Measurements from ENCODE around the gene SEMA3G. TPM values are rescaled to one million over a fixed set of nuclear protein-coding genes. Genes with fewer than 3 reads are reported as not detected.

The SEMA3G gene
- total RNA-seq, 1 donor from 2014 or later, result 9.2 TPM

- no peak overlapping the region for H3K27ac ChIP-seq (replicated peaks)
- peaks cover 29% of the 10 kb centered on the region for H3K4me1 ChIP-seq
- peaks cover 78% of the 10 kb centered on the region for H3K36me3 ChIP-seq
- H3K27me3 ChIP-seq (ENCODE audit: low read depth), result no peaks in the 10 kb centered on the region
- no peaks in the 10 kb centered on the region for H3K9me3 ChIP-seq (replicated peaks)
- DNase-seq, result no peak
- no peak for TF ChIP-seq CTCF (IDR thresholded peaks at IDR 0.05; ENCODE audit: borderline replicate concordance)
- H3K4me3 ChIP-seq, result no peak overlapping the region
- intact Hi-C loops (cut with micrococcal nuclease), result no loop called here
These were observed 41.5 kb downstream of the SEMA3G start for GRCh38 chr3:52403271-52403841.

- H3K9me3 ChIP-seq (replicated peaks), result no peaks in the 10 kb centered on the region
- intact Hi-C loops (cut with micrococcal nuclease), result no loop called here
- H3K27me3 ChIP-seq (ENCODE audit: low read depth), result no peaks in the 10 kb centered on the region
- peaks cover 24% of the 10 kb centered on the region for H3K4me1 ChIP-seq
- no peak overlapping the region for H3K4me3 ChIP-seq
- no peak for TF ChIP-seq CTCF (IDR thresholded peaks at IDR 0.05; ENCODE audit: borderline replicate concordance)
- no peak overlapping the region for H3K27ac ChIP-seq (replicated peaks)
- peaks cover 72% of the 10 kb centered on the region for H3K36me3 ChIP-seq
- DNase-seq, result peak; percentile 7
These were observed 42.1 kb downstream of the SEMA3G start for GRCh38 chr3:52402706-52403270.

GRCh38 chr3:52402101-52402521 lies 42.8 kb downstream of the SEMA3G start:
- Histone ChIP-seq H3K4me1 (peaks cover 21% of the 10 kb centered on the region), H3K27ac (replicated peaks) (no peak overlapping the region), H3K27me3 (ENCODE audit: low read depth) (no peaks in the 10 kb centered on the region), H3K36me3 (peaks cover 65% of the 10 kb centered on the region), H3K9me3 (replicated peaks) (no peaks in the 10 kb centered on the region), H3K4me3 (no peak overlapping the region)
- TF ChIP-seq CTCF (IDR thresholded peaks at IDR 0.05; ENCODE audit: borderline replicate concordance), result no peak
- intact Hi-C loops (cut with micrococcal nuclease), result no loop called here
- peak; percentile 9 for DNase-seq

- no peaks in the 10 kb centered on the region for H3K9me3 ChIP-seq (replicated peaks)
- intact Hi-C loops (cut with micrococcal nuclease), result no loop called here
- H3K4me3 ChIP-seq, result no peak overlapping the region
- H3K27me3 ChIP-seq (ENCODE audit: low read depth), result no peaks in the 10 kb centered on the region
- no peak for TF ChIP-seq CTCF (IDR thresholded peaks at IDR 0.05; ENCODE audit: borderline replicate concordance)
- H3K27ac ChIP-seq (replicated peaks), result no peak overlapping the region
- H3K4me1 ChIP-seq, result peaks cover 21% of the 10 kb centered on the region
- H3K36me3 ChIP-seq, result peaks cover 60% of the 10 kb centered on the region
- peak; percentile 8 for DNase-seq
These were observed 43.4 kb downstream of the SEMA3G start for GRCh38 chr3:52401551-52401950.

- peak; percentile 7 for DNase-seq
- no peaks in the 10 kb centered on the region for H3K9me3 ChIP-seq (replicated peaks)
- intact Hi-C loops (cut with micrococcal nuclease), result no loop called here
These were observed 43.9 kb downstream of the SEMA3G start for GRCh38 chr3:52401021-52401420.

More at GRCh38 chr3:52401021-52401420, 43.9 kb downstream of the SEMA3G start:
- Histone ChIP-seq H3K27me3 (ENCODE audit: low read depth) (no peaks in the 10 kb centered on the region), H3K27ac (replicated peaks) (no peak overlapping the region), H3K4me1 (peaks cover 21% of the 10 kb centered on the region), H3K36me3 (peaks cover 54% of the 10 kb centered on the region), H3K4me3 (no peak overlapping the region)
- no peak for TF ChIP-seq CTCF (IDR thresholded peaks at IDR 0.05; ENCODE audit: borderline replicate concordance)
